Measurements from ENCODE around the gene TM9SF4.
A peak's percentile ranks its signal among the peaks of the same experiment; 100 is the strongest.

The TM9SF4 gene

GRCh38 chr20:32190616-32191415 lies 81.3 kb downstream of the TM9SF4 start:
- no peak overlapping the region for H3K27ac ChIP-seq (replicated peaks)
- H3K27me3 ChIP-seq (ENCODE audit: insufficient read depth, poor library complexity, severe bottlenecking), result no peaks in the 10 kb centered on the region
- DNase-seq (ENCODE audit: low read depth in 1 of 2, low spot score in 1 of 2), result no peak
- TF ChIP-seq, protein P1, sequence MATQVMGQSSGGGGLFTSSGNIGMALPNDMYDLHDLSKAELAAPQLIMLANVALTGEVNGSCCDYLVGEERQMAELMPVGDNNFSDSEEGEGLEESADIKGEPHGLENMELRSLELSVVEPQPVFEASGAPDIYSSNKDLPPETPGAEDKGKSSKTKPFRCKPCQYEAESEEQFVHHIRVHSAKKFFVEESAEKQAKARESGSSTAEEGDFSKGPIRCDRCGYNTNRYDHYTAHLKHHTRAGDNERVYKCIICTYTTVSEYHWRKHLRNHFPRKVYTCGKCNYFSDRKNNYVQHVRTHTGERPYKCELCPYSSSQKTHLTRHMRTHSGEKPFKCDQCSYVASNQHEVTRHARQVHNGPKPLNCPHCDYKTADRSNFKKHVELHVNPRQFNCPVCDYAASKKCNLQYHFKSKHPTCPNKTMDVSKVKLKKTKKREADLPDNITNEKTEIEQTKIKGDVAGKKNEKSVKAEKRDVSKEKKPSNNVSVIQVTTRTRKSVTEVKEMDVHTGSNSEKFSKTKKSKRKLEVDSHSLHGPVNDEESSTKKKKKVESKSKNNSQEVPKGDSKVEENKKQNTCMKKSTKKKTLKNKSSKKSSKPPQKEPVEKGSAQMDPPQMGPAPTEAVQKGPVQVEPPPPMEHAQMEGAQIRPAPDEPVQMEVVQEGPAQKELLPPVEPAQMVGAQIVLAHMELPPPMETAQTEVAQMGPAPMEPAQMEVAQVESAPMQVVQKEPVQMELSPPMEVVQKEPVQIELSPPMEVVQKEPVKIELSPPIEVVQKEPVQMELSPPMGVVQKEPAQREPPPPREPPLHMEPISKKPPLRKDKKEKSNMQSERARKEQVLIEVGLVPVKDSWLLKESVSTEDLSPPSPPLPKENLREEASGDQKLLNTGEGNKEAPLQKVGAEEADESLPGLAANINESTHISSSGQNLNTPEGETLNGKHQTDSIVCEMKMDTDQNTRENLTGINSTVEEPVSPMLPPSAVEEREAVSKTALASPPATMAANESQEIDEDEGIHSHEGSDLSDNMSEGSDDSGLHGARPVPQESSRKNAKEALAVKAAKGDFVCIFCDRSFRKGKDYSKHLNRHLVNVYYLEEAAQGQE (IDR thresholded peaks at IDR 0.05; ENCODE audit: insufficient replicate concordance, low read depth), result no peak
- peak; percentile 8 for TF ChIP-seq POLR2AphosphoS5 (IDR thresholded peaks at IDR 0.05; ENCODE audit: low read depth)
- no peak for TF ChIP-seq GABPA (IDR thresholded peaks at IDR 0.05; ENCODE audit: low read depth)
- no peak for TF ChIP-seq SPI1 (IDR thresholded peaks at IDR 0.05; ENCODE audit: borderline replicate concordance, low read depth)
- no peak overlapping the region for H3K4me3 ChIP-seq (replicated peaks; ENCODE audit: insufficient read depth, low read length)

GRCh38 chr20:32191422-32191821 lies 81.9 kb downstream of the TM9SF4 start:
- TF ChIP-seq SPI1 (IDR thresholded peaks at IDR 0.05; ENCODE audit: borderline replicate concordance, low read depth) (no peak), GABPA (IDR thresholded peaks at IDR 0.05; ENCODE audit: low read depth) (no peak), POLR2AphosphoS5 (IDR thresholded peaks at IDR 0.05; ENCODE audit: low read depth) (no peak; the same call in 1 of the 2 replicates), CTCF (IDR thresholded peaks at IDR 0.05; ENCODE audit: insufficient read depth, low read length) (no peak)
- TF ChIP-seq, protein P1 (IDR thresholded peaks at IDR 0.05; ENCODE audit: insufficient replicate concordance, low read depth), result no peak
- no peak for DNase-seq (ENCODE audit: low read depth in 1 of 2, low spot score in 1 of 2)
- Histone ChIP-seq H3K27ac (replicated peaks) (no peak overlapping the region), H3K27me3 (ENCODE audit: insufficient read depth, poor library complexity, severe bottlenecking) (no peaks in the 10 kb centered on the region), H3K4me3 (replicated peaks; ENCODE audit: insufficient read depth, low read length) (no peak overlapping the region)

DNA sequence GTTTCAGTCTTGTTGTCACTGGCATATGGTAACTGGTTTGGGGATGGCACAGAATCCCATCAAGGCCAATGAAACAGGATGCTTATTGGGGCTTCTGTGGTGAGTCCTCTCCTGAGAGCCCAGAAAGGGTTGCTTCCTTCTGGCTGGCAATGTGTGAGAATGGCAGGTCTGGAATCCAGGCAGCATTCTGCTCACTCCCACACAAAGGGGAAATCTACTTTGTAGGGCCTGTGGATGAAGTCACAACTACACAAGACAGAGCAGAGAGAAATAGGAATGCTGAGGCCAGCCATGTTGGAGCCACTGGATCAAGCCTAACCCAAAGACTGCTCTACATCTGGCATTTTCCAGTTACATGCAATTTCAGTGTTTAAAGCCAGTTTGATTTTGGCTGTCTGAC lies 82.4 kb downstream of the TM9SF4 start:
- H3K27me3 ChIP-seq (ENCODE audit: insufficient read depth, poor library complexity, severe bottlenecking), result no peaks in the 10 kb centered on the region
- no peak for DNase-seq (ENCODE audit: low read depth in 1 of 2, low spot score in 1 of 2)
- TF ChIP-seq GABPA (IDR thresholded peaks at IDR 0.05; ENCODE audit: low read depth), result no peak
- TF ChIP-seq, protein P1 (IDR thresholded peaks at IDR 0.05; ENCODE audit: insufficient replicate concordance, low read depth), result no peak
- TF ChIP-seq SPI1 (IDR thresholded peaks at IDR 0.05; ENCODE audit: borderline replicate concordance, low read depth), result no peak
- no peak for TF ChIP-seq POLR2AphosphoS5 (IDR thresholded peaks at IDR 0.05; ENCODE audit: low read depth)
- no peak for TF ChIP-seq CTCF (IDR thresholded peaks at IDR 0.05; ENCODE audit: insufficient read depth, low read length)
- H3K27ac ChIP-seq (replicated peaks), result no peak overlapping the region
- H3K4me3 ChIP-seq (replicated peaks; ENCODE audit: insufficient read depth, low read length), result no peak overlapping the region

Data from HL-60 (cell line).